Panc1 (cell line): Measurements from ENCODE around the gene EIF6.

ENCODE experiments used
- CTCF ChIP-seq: fragments of 450-650 bp; IDR thresholded peaks from 2 replicates; pipeline ENCODE4 v1.5.1; 2017; ENCODE audit warnings: mild to moderate bottlenecking
- POLR2AphosphoS5 ChIP-seq: IDR thresholded peaks from 2 replicates; pipeline ENCODE4 v1.6.1; 2012; ENCODE audit warnings: mild to moderate bottlenecking, low read depth, low read length, moderate library complexity
- REST ChIP-seq, 2 experiments: IDR thresholded peaks; 2 replicates each; pipeline ENCODE4 v1.6.1; 2011 to 2012; ENCODE audit warnings: low read depth in 2 of 2, control low read depth in 1 of 2, low read length in 1 of 2, mild to moderate bottlenecking in 1 of 2, moderate library complexity in 1 of 2; ENCODE audit not compliant: insufficient read depth in 1 of 2
- SIN3A ChIP-seq: IDR thresholded peaks from 2 replicates; pipeline ENCODE4 v1.6.1; 2012; ENCODE audit warnings: low read depth, mild to moderate bottlenecking, low read length, moderate library complexity, borderline replicate concordance; ENCODE audit not compliant: insufficient read depth
- TCF7L2 ChIP-seq: IDR thresholded peaks from 2 replicates; pipeline ENCODE4 v1.6.1; 2011; ENCODE audit warnings: mild to moderate bottlenecking, low read depth, low read length, inconsistent platforms

GRCh38 chr20:35252037-35252461 lies 32.5 kb downstream of the EIF6 start:
- TF ChIP-seq CTCF (no peak), TCF7L2 (no peak), REST (IDR thresholded peaks at IDR 0.05; ENCODE audit: insufficient read depth in 1 of 2, low read depth in 2 of 2, low read length in 1 of 2) (no peak), POLR2AphosphoS5 (no peak), SIN3A (no peak)
